HCT116 (cell line): ENCODE data around the gene DCHS1. TPM values are rescaled to one million over a fixed set of nuclear protein-coding genes. Genes with fewer than 3 reads are reported as not detected.

Experiments
- ATAC-seq: fragments of 200-7000 bp; cut with Tn5 transposase; 2 replicates; pipeline ENCODE4 v1.9.1; 2020; ENCODE audit warnings: mild to moderate bottlenecking, moderate library complexity
- BruUV-seq: library from RNA; stranded (reverse); fragments of 400-500 nt; replicated peaks from 2 replicates; lab custom pipeline; 2021; lab: Mats Ljungman, UMichigan
- CTCF ChIA-PET: fragments of 300-600 bp; sonication (Branson Sonifier 250); formaldehyde crosslinking; loops from one replicate; lab custom pipeline; 2021; ENCODE audit warnings: antibody characterized with exemption; lab: Charles Lee
- POLR2A ChIA-PET: fragments of 300-600, 350-600 bp; sonication (Branson Sonifier 250); formaldehyde crosslinking; loops from one replicate; lab custom pipeline; 2021; ENCODE audit warnings: antibody characterized with exemption; lab: Charles Lee
- RAD21 ChIA-PET, 2 experiments: fragments of 300-600 bp; sonication (Branson Sonifier 250); formaldehyde crosslinking; loops; one replicate each; lab custom pipeline; 2023; ENCODE audit warnings: low total read pairs in 2 of 2; ENCODE audit not compliant: uncharacterized antibody in 2 of 2, unreplicated experiment in 2 of 2, low non-redundant PET in 1 of 2; lab: Charles Lee
- DNase-seq: peaks from one replicate; pipeline ENCODE4 v3.0.0-alpha.2; 2010; ENCODE audit warnings: low read depth, low spot score
- H2AFZ ChIP-seq: fragments of 200-600 bp; shearing (Covaris generic), sonication (generic); 2 replicates; pipeline ENCODE4 v1.6.1; 2017; ENCODE audit warnings: low read depth, mixed run types, mixed read lengths, antibody characterized with exemption, low read length; ENCODE audit not compliant: poor library complexity, severe bottlenecking
- H3K27ac ChIP-seq: 2 replicates; pipeline ENCODE4 v1.5.1; 2012; ENCODE audit warnings: low read depth, low read length
- H3K27me3 ChIP-seq: fragments of 200-600 bp; sonication (generic); 2 replicates; pipeline ENCODE4 v1.6.1; 2016; ENCODE audit warnings: mixed run types, low read length, mixed read lengths; ENCODE audit not compliant: insufficient read depth
- H3K36me3 ChIP-seq, 2 experiments: fragments of 200-500 bp in 1 of 2; fragments of 200-600 bp in 1 of 2; sonication (Bioruptor generic) in 1 of 2; sonication (generic) in 1 of 2; 2 replicates each; pipeline versions ENCODE4 v1.5.1 to v1.6.1; 2014 to 2016; ENCODE audit warnings: low read length in 2 of 2, inconsistent platforms in 1 of 2, mixed read lengths in 1 of 2, mixed run types in 1 of 2; ENCODE audit not compliant: insufficient read depth in 2 of 2, control insufficient read depth in 1 of 2
- H3K4me1 ChIP-seq, 2 experiments: fragments of 200-600 bp in 1 of 2; sonication (generic) in 1 of 2; 2 replicates each; pipeline versions ENCODE4 v1.5.1 to v1.6.1; 2012 to 2017; ENCODE audit warnings: low read length in 2 of 2, inconsistent platforms in 1 of 2, mild to moderate bottlenecking in 1 of 2, mixed read lengths in 1 of 2, mixed run types in 1 of 2, moderate library complexity in 1 of 2; ENCODE audit not compliant: insufficient read depth in 2 of 2, control insufficient read depth in 1 of 2
- H3K4me2 ChIP-seq: fragments of 200-600 bp; sonication (generic); 2 replicates; pipeline ENCODE4 v1.6.1; 2017; ENCODE audit warnings: mixed run types, low read length, mixed read lengths
- H3K4me3 ChIP-seq, 2 experiments: fragments of 200-600 bp in 1 of 2; sonication (generic) in 1 of 2; replicated peaks in 1 of 2; 2 replicates each; pipeline ENCODE4 v1.5.1; 2011 to 2016; ENCODE audit warnings: low read length in 2 of 2, control low read depth in 1 of 2, low read depth in 1 of 2, mild to moderate bottlenecking in 1 of 2, mixed read lengths in 1 of 2, mixed run types in 1 of 2
- H3K79me2 ChIP-seq: fragments of 200-600 bp; sonication (generic); 2 replicates; pipeline ENCODE4 v1.6.1; 2017; ENCODE audit warnings: mild to moderate bottlenecking, mixed run types, low read length, moderate library complexity, mixed read lengths; ENCODE audit not compliant: insufficient read depth
- H3K9ac ChIP-seq: fragments of 200-600 bp; sonication (generic); 2 replicates; pipeline ENCODE4 v1.6.1; 2016; ENCODE audit warnings: low read length, mixed read lengths
- H3K9me2 ChIP-seq: fragments of 200-600 bp; sonication (generic), shearing (Covaris generic); 2 replicates; pipeline ENCODE4 v1.6.1; 2017; ENCODE audit warnings: mixed run types, mild to moderate bottlenecking, moderate library complexity; ENCODE audit not compliant: insufficient read depth
- H3K9me3 ChIP-seq, 2 experiments: fragments of 200-500 bp in 1 of 2; fragments of 200-600 bp in 1 of 2; sonication (Bioruptor generic) in 1 of 2; sonication (generic) in 1 of 2; 2 replicates each; pipeline ENCODE4 v1.6.1; 2014 to 2017; ENCODE audit warnings: low read length in 2 of 2, mixed read lengths in 2 of 2, inconsistent platforms in 1 of 2, low read depth in 1 of 2, mild to moderate bottlenecking in 1 of 2, mixed run types in 1 of 2, moderate library complexity in 1 of 2; ENCODE audit not compliant: control insufficient read depth in 1 of 2, insufficient read depth in 1 of 2
- H4K20me1 ChIP-seq: fragments of 200-600 bp; sonication (generic), shearing (Covaris generic); 2 replicates; pipeline ENCODE4 v1.6.1; 2017; ENCODE audit warnings: mixed run types, mild to moderate bottlenecking, moderate library complexity; ENCODE audit not compliant: insufficient read depth
- CBX3 ChIP-seq: IDR thresholded peaks from 2 replicates; pipeline ENCODE4 v1.6.1; 2012; ENCODE audit warnings: low read depth
- ELF1 ChIP-seq: IDR thresholded peaks from 2 replicates; pipeline ENCODE4 v1.6.1; 2012; ENCODE audit warnings: low read depth, borderline replicate concordance
- EZH2phosphoT487 ChIP-seq: fragments of 200-600 bp; IDR thresholded peaks from 2 replicates; pipeline ENCODE4 v1.6.1; 2018; ENCODE audit warnings: antibody characterized with exemption, borderline replicate concordance
- FOSL1 ChIP-seq: IDR thresholded peaks from 2 replicates; pipeline ENCODE4 v1.6.1; 2012; ENCODE audit warnings: low read depth
- MAX ChIP-seq: IDR thresholded peaks from 2 replicates; pipeline ENCODE4 v1.6.1; 2012
- POLR2A ChIP-seq: IDR thresholded peaks from 2 replicates; pipeline ENCODE4 v1.7.0; 2011; ENCODE audit warnings: borderline replicate concordance; ENCODE audit not compliant: insufficient read depth, insufficient read length; ENCODE audit errors: extremely low read depth
- POLR2AphosphoS5 ChIP-seq: IDR thresholded peaks from 2 replicates; pipeline ENCODE4 v1.6.1; 2011; ENCODE audit warnings: mild to moderate bottlenecking, low read depth, low read length, moderate library complexity
- REST ChIP-seq: IDR thresholded peaks from 2 replicates; pipeline ENCODE4 v1.6.1; 2012; ENCODE audit warnings: low read depth
- SRF ChIP-seq: IDR thresholded peaks from 2 replicates; pipeline ENCODE4 v1.6.1; 2012; ENCODE audit warnings: low read depth
- TCF7L2 ChIP-seq: IDR thresholded peaks from 2 replicates; pipeline ENCODE4 v1.7.0; 2011; ENCODE audit warnings: borderline replicate concordance, inconsistent platforms; ENCODE audit not compliant: insufficient read depth, insufficient read length; ENCODE audit errors: extremely low read depth
- YY1 ChIP-seq: IDR thresholded peaks from 2 replicates; pipeline ENCODE4 v1.6.1; 2011; ENCODE audit warnings: low read length, low read depth, moderate library complexity, mild to moderate bottlenecking; ENCODE audit not compliant: insufficient replicate concordance; ENCODE audit errors: extremely low read depth
- ZBTB33 ChIP-seq: IDR thresholded peaks from 2 replicates; pipeline ENCODE4 v1.6.1; 2011; ENCODE audit warnings: mild to moderate bottlenecking, low read length, moderate library complexity; ENCODE audit not compliant: insufficient replicate concordance; ENCODE audit errors: extremely low read depth
- ZFX ChIP-seq: fragments of 450-650 bp; IDR thresholded peaks from 2 replicates; pipeline ENCODE4 v1.6.1; 2017
- ZNF274 ChIP-seq: fragments of 200-500 bp; sonication (Bioruptor generic); IDR thresholded peaks from 2 replicates; pipeline ENCODE4 v1.6.1; 2014; ENCODE audit warnings: mild to moderate bottlenecking, low read depth, low read length, inconsistent platforms
- intact Hi-C: fragments of 100-400 bp; cut with micrococcal nuclease; formaldehyde crosslinking; loops from 2 replicates; pipeline ENCODE4 v1.10.0; 2022
- total RNA-seq: library from RNA; stranded (reverse); gene quantifications from one replicate; pipeline ENCODE4 v1.2.1, GENCODE V29; 2021; ENCODE audit not compliant: unreplicated experiment

Gene DCHS1
- total RNA-seq, 1 experiment from 2014 or later, result 0.30 TPM

- intact Hi-C loops, result no loop called here
Measured at GRCh38 chr11:6632116-6633073, 23.2 kb downstream of the DCHS1 start.

More at GRCh38 chr11:6632116-6633073, 23.2 kb downstream of the DCHS1 start:
- ChIA-PET CTCF (no interaction called here), POLR2A (no interaction called here), RAD21 (no interaction called here)
- ATAC-seq, result no peak
- Histone ChIP-seq H3K9ac (no peak overlapping the region), H2AFZ (no peak overlapping the region), H3K4me3 (no peak overlapping the region), H3K4me1 (peaks cover 6 to 10% of the 10 kb centered on the region in 2 experiments; a peak in 3 of 4 replicates), H3K36me3 (no peaks in the 10 kb centered on the region), H3K4me2 (no peak overlapping the region), H3K27me3 (no peaks in the 10 kb centered on the region), H3K9me3 (no peaks in the 10 kb centered on the region), H3K79me2 (no peaks in the 10 kb centered on the region), H3K27ac (no peak overlapping the region), H4K20me1 (no peaks in the 10 kb centered on the region), H3K9me2 (no peaks in the 10 kb centered on the region)
- DNase-seq, result no peak
- no peak for TF ChIP-seq ZFX
- no peak for TF ChIP-seq TCF7L2
- TF ChIP-seq REST, result no peak
- TF ChIP-seq ELF1, result no peak
- TF ChIP-seq CBX3, result no peak
- no peak for TF ChIP-seq ZBTB33
- no peak for TF ChIP-seq FOSL1
- TF ChIP-seq MAX, result no peak
- TF ChIP-seq POLR2A, result no peak
- no peak for TF ChIP-seq EZH2phosphoT487
- TF ChIP-seq ZNF274, result no peak
- no peak for TF ChIP-seq YY1
- no peak for TF ChIP-seq SRF
- no peak for TF ChIP-seq POLR2AphosphoS5
- no TSS peak for BruUV-seq
